NT2/D1 (cell line): ENCODE measurements around the gene ARFGEF3.

Experiments
- SUZ12 ChIP-seq: IDR thresholded peaks from 2 replicates; pipeline ENCODE4 v1.6.1; 2011; ENCODE audit not compliant: insufficient read length, insufficient read depth; ENCODE audit errors: extremely low read depth
- YY1 ChIP-seq: IDR thresholded peaks from 2 replicates; pipeline ENCODE4 v1.6.1; 2011; ENCODE audit not compliant: insufficient read length, insufficient read depth
- ZNF274 ChIP-seq: IDR thresholded peaks from 2 replicates; pipeline ENCODE4 v1.6.1; 2011; ENCODE audit warnings: mild to moderate bottlenecking, low read depth, low read length

DNA sequence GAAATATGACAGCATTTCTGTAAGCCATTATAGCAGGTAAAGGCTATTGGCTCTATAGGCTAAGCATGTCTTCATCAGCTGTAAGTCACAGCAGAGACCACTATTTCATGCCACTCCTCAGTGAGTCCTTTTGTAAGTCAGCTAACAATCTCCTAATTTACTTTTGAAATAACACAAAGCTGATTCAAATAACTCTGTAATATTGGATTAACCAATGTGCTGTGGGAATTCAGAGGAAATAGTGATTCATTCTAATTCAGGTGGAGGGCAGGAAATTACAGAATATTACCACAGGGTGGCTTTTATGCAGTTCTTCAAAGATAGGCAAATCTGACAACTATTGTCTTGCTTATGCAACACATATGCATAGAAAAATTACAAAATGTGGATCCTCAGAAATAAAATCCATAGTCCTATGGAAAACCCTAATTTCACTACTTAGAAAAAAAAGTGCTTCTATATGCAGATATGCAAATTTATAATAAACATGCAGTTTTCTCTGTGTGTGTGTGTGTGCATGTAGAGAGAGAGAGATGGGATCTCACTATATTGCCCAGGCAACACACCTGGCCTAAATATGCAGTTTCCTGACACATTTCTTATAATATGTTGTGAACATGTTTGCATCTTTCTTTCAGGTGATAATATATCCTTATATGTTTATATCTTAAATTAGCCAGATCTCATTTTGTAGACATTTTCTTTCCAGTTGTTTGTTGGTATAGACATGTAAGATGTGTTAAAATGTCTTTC lies 211.1 kb downstream of the ARFGEF3 start:
- TF ChIP-seq ZNF274 (no peak), SUZ12 (no peak), YY1 (no peak)
